ENCODE measurements around the gene DOP1B. TPM values are rescaled to one million over a fixed set of nuclear protein-coding genes. Genes with fewer than 3 reads are reported as not detected.

Gene DOP1B
- total RNA-seq, 4 donors from 2014 or later: 6.3 to 15.1 (median 11.2) TPM

DNA sequence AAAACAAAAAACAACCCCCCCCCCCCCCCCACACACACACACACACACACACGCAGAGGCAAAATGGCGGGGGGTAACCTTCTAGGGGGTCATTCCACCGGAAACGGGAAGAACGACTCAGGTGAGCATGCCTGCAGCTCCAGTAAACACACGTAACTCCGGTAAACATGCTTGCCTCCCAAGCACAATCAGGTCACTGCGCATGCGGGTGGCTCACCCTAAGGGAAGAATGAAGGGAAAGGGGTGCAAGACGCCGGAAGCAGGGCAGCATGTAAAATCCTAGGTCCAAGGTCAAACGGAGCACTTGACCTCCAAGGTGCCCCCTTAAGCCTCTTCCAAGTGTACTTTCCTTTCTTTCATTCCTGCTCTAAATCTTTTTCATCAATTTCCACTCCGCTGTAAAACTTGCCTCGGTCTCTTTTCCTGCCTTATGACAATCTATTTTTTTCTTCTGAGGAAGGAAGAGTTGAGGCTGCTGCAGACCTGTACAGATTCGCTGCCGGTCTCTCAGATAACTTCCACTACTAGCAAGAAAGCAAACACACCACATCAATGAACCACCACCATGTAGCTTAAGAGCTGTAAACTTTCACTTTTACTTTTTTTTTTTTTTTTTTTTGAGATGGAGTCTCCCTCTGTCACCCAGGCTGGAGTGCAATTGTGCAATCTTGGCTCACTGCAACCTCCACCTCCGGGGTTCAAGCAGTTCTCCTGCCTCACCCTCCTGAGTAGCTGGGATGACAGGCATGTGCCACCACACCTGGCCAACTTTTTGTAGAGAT, 42.8 kb upstream of the DOP1B start:
- intact Hi-C loops (cut with DNase I): loop anchor here (5.0 kb wide), 1 partner anchor 42 kb away; the partner anchor contains the start of gene CBR1
- Histone ChIP-seq H3K27ac (replicated peaks in 1 of 4) (no peak overlapping the region), H3K4me3 (no peak overlapping the region), H3K4me1 (peaks cover 3 to 16% (median 12%) of the 10 kb centered on the region in 4 donors), H3K27me3 (no peaks in the 10 kb centered on the region), H3K9me3 (no peaks in the 10 kb centered on the region), H3K36me3 (no peaks in the 10 kb centered on the region)
- DNase-seq (ENCODE audit: extremely low spot score): no peak
- TF ChIP-seq POLR2A (IDR thresholded peaks at IDR 0.05; ENCODE audit: low read depth): no peak
- TF ChIP-seq, protein P1, sequence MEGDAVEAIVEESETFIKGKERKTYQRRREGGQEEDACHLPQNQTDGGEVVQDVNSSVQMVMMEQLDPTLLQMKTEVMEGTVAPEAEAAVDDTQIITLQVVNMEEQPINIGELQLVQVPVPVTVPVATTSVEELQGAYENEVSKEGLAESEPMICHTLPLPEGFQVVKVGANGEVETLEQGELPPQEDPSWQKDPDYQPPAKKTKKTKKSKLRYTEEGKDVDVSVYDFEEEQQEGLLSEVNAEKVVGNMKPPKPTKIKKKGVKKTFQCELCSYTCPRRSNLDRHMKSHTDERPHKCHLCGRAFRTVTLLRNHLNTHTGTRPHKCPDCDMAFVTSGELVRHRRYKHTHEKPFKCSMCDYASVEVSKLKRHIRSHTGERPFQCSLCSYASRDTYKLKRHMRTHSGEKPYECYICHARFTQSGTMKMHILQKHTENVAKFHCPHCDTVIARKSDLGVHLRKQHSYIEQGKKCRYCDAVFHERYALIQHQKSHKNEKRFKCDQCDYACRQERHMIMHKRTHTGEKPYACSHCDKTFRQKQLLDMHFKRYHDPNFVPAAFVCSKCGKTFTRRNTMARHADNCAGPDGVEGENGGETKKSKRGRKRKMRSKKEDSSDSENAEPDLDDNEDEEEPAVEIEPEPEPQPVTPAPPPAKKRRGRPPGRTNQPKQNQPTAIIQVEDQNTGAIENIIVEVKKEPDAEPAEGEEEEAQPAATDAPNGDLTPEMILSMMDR (IDR thresholded peaks at IDR 0.05): no peak
- no peak for TF ChIP-seq POLR2AphosphoS5 (IDR thresholded peaks at IDR 0.05)
- TF ChIP-seq EP300 (IDR thresholded peaks at IDR 0.05): no peak
- 78% methylated on average over 17 of the region's 17 CpGs for WGBS

GRCh38 chr21:36115138-36115730, 41.4 kb upstream of the DOP1B start:
- Histone ChIP-seq H3K9me3 (no peaks in the 10 kb centered on the region), H3K27ac (replicated peaks in 1 of 4) (no peak overlapping the region), H3K27me3 (no peaks in the 10 kb centered on the region), H3K4me1 (peaks cover 3 to 16% (median 12%) of the 10 kb centered on the region in 4 donors), H3K4me3 (no peak overlapping the region), H3K36me3 (no peaks in the 10 kb centered on the region)
- WGBS: 89% methylated on average over 6 of the region's 6 CpGs
- no peak for DNase-seq (ENCODE audit: extremely low spot score)
- TF ChIP-seq POLR2AphosphoS5 (IDR thresholded peaks at IDR 0.05) (no peak), POLR2A (IDR thresholded peaks at IDR 0.05; ENCODE audit: low read depth) (no peak), EP300 (IDR thresholded peaks at IDR 0.05) (no peak)
- TF ChIP-seq, protein P1 (IDR thresholded peaks at IDR 0.05): no peak
- intact Hi-C loops (cut with DNase I): no loop called here

- no peak overlapping the region for H3K27ac ChIP-seq (replicated peaks in 1 of 4)
- no peak overlapping the region for H3K4me3 ChIP-seq
- TF ChIP-seq POLR2AphosphoS5 (IDR thresholded peaks at IDR 0.05) (no peak), EP300 (IDR thresholded peaks at IDR 0.05) (no peak), POLR2A (IDR thresholded peaks at IDR 0.05; ENCODE audit: low read depth) (no peak)
- TF ChIP-seq, protein P1 (IDR thresholded peaks at IDR 0.05): no peak
- H3K4me1 ChIP-seq: peaks cover 3 to 15% (median 12%) of the 10 kb centered on the region in 4 donors
- H3K9me3 ChIP-seq: no peaks in the 10 kb centered on the region
- H3K27me3 ChIP-seq: no peaks in the 10 kb centered on the region
- no peak for DNase-seq (ENCODE audit: extremely low spot score)
- WGBS: 82% methylated on average over 2 of the region's 2 CpGs
- no peaks in the 10 kb centered on the region for H3K36me3 ChIP-seq
- intact Hi-C loops (cut with DNase I): no loop called here
These were observed 39.3 kb upstream of the DOP1B start for GRCh38 chr21:36117286-36117741.

GRCh38 chr21:36120304-36120888, 36.2 kb upstream of the DOP1B start:
- H3K4me3 ChIP-seq: no peak overlapping the region
- WGBS: 79% methylated on average over 7 of the region's 7 CpGs
- no peaks in the 10 kb centered on the region for H3K36me3 ChIP-seq
- TF ChIP-seq POLR2A (IDR thresholded peaks at IDR 0.05; ENCODE audit: low read depth) (no peak), POLR2AphosphoS5 (IDR thresholded peaks at IDR 0.05) (no peak), EP300 (IDR thresholded peaks at IDR 0.05) (no peak)
- TF ChIP-seq, protein P1 (IDR thresholded peaks at IDR 0.05): no peak
- peak overlapping the region in 1 of 4 donors; percentile 38 for H3K27ac ChIP-seq (replicated peaks in 1 of 4)
- no peaks in the 10 kb centered on the region for H3K27me3 ChIP-seq
- DNase-seq (ENCODE audit: extremely low spot score): no peak
- no peaks in the 10 kb centered on the region for H3K9me3 ChIP-seq
- intact Hi-C loops (cut with DNase I): no loop called here
- peaks cover 0 to 3% (median 1%) of the 10 kb centered on the region in 4 donors for H3K4me1 ChIP-seq
